TTC549 (cell line): ENCODE data around the gene OR9A2.
"Not testable (repeated sequence)": the region's sequence is repeated elsewhere in the genome, so short reads cannot be mapped to it uniquely, and the experiment has no call there.

Source experiments
- FAIRE-seq: peaks from 2 replicates; lab custom pipeline; 2012; peaks lifted over from hg19 to GRCh38; lab: Jason Lieb, UNC

OR9A2 gene

DNA sequence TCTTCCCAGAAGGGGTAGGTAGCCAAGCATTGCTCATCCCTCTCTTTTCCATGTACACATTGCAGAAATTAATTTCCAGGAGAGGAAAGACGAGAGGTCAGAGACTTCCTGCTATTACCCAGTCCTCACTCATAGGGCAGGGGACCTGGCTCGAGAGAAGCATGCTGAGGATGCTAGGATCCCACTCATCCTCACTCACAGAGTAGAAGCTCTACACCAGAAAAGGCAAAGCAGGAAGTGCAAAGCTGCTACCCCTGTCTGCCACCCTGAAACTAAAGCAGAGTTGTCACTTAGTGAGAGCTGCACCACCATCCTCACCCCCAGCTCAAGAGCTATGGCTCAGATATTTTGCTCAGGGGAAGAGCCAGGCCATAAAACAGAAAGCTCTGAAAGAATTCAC is 9.9 kb downstream of the OR9A2 start:
- FAIRE-seq = no peak

DNA sequence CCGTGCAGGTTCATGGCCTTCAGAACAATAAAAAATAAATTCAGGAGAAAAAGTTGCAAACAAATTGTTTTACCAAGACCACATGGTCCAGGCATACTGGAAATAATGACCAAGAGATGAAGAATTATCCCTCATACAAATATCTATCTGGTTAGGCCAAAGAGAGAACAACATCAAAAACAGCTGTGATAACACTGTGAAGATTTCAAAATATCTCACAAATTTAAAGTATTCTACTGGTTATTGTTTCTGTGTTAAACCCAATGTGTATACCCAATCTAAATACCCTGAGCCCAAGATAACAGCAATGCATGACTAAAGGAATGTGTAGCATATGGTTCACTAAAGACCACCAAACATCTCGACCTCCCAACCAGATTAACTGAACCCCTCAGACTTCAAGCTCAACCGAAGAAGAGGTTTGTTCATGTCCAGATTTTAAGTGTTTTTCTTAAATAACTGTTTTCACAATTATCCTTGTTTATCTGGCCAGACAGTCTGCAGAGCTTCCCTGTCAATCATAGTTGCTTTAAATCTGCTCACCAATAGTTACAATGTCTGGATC is 10.9 kb downstream of the OR9A2 start:
- no peak for FAIRE-seq

DNA sequence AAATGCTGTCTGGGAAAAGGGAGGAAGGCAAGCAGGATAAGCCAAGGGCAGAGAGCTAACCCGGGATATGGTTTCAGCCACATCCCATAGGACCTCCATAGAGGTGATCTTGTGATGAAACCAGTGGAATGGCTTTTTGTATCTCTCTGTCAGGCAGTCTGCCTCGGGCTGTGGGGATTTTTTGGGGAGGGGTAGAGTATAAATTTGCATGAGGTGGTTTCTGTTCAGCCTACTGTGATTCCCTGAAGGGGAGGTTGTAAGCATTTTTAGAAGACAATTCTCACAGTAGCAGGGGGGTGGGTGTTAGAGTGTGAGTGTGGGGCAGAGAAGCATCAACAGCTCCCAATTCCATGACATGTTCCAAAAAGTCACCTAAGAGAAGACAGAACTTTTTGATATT is 11.8 kb downstream of the OR9A2 start:
- no peak for FAIRE-seq

DNA sequence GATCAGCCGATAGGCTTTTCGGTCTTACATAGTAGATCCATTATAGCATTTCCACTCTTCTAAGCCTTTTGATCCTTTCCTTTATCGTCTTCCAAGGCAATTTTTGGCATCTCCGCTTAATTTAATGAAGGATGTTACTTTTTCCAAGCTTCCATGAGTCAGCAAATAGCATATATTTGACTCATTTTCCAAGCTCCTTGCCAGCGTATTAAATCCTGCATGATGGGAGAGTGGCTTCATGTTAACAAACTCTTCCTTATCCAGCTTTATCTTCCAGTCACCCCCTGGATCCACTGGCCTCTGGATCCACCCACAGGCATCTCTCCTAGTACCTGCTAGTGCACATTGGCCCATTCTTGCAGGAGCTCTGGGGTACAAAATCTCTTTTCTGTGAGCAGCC is 13.0 kb downstream of the OR9A2 start:
- no peak for FAIRE-seq

DNA sequence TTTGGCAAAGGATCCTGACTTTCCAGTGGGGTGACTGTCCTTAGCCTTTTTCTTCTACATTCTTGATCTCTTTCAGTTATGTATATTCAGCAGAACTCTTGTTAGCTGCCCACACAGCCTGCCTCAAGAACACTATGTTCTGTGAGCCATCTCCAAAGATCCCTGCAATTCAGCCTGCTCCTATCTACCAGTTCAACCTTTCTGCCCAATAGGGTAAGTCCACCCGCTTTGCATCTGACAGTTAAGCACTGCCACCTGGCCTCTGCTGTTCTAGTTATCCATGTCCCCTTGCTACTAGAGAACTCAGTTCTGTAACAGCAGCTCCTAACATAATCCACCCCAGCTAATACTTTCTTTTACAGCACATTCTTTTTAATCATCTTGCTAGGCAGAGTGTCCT is 13.5 kb downstream of the OR9A2 start:
- no peak for FAIRE-seq

DNA sequence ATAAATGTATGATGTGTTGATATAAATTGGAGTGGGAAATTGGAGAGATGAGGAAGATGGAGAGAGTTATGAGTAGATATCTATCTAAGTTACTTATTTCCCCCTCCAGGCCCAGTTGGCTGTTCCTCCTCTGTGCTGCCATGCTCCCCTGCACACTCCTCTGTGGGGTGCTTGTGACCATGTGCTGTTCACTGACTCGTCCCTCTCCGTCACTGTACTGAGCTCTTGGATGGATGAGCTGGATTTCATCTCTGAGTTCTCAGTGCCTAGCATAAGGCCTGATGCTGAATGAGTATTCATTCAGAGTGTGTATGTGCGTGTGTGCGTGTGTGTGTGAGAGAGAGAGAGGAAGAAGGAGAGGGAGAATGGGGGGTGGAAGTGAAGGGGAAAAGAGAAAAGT is 14.5 kb downstream of the OR9A2 start:
- no peak for FAIRE-seq

DNA sequence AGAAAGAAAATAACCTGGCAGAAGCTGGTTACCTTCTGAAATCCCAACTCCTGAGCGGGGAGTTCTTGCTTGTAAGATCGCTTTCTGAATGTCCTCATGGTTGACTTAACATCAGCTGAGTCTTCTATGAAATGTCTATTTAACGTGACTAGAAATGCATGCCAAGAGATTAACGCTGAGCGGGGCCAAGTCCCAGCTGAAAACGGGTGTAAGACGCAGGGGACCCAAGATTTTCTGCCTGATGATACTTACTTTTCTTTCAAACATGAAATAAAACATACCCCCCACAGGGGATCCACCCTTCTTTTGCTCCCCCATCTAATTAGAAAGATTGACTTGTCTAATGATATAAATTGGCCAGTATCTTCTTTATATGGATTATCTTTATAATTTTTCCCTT is 14.9 kb downstream of the OR9A2 start:
- FAIRE-seq = no peak

DNA sequence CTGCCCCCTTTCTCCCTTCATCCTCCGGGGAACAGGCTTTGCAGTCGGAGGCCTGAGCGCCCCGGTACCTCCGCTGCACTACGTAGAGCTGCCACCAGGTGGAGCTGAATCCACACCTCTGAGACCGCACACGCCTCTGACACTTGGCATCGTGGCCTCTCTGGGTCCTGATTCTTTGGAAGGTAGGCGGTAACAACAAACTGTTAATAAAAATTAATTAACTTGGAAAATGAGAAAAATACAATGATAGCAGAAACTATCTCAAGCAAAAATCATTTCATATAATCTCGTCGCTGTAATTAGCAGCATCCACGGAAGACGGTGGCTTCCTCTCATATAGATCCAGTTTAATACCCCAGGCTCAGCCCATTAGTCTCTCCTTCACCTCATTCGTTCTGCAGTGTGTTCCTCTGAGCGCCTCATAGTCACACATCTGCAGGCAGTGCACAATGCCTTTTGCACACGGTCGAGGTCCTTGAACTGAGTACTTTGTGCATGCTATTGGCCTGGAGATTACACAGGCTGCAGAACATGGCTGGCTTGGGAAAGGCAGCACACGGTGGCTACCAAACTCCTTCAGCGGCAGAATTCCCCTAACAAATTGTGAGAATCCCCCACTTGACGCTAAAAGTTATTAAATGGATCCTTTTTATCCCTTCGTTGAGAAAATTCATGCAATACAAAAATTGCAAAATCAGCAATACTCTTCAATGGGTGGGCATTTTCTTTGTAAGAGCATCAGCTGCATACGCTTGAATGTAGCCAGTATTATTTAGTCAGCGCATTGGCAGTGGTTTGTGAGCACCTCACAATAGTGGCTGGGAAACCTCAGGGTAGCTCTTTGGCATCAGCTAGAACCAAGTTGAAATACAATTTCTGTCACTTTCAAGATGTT is 18.7 kb downstream of the OR9A2 start:
- no peak for FAIRE-seq

DNA sequence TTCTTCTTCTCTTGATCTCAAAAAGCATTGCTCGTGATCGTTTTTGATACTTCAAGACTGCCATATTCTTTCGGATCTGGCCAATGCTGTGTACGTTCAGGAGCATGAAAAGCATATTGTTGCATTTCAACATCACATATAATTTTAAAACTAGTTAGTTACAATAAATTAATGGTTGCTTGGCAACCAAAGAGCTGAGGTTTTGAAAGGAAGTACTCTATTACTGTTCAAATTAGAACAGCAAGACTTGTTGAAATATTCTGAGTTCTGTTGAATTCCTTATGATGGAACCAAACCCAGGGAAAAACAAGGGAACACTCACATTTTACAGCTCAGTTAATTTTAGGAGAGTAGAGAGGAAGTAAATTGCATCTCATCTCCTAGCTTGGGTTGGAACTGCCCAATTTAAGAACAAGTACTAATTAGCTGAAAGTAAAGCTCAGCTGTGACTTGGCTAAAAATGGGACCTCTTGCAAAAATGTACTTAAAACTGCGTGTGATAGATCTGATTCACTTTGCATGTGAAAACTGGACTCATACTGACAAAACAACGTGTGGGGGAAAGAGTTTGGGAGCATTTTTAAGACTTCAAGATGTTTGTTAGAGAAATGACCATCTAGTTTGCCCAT is 21.2 kb downstream of the OR9A2 start:
- FAIRE-seq = no peak

DNA sequence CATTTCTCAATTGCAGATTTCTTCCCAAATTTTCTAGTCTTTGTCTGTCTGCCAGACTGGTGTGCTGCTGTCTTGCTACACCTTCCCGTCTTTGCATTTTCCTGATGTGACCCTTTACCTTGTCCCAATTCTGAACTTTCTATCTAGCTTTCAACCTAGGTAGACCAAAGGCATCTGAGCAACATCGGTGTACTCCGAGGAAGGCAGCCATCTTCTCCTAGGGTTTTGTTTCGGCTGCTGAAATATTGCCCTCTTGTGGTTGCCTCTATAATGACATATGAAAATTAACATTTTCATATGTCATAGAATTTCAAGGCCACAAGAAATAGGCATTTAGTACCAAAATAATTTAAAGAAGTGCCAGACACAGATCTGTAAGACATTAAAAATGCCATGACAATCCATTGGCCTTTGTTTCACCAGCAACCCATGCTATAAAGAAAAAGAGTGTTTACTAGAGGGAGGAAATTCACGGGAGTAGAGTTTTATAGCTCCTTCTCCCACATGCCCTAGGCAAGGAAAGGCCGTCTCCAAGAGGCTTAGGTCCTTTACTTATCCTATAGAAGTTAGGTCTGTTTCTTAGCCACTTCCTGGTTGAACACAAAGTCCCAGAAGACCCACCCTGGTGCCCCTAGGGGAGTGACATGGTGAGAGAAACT is 23.4 kb downstream of the OR9A2 start:
- FAIRE-seq = no peak

DNA sequence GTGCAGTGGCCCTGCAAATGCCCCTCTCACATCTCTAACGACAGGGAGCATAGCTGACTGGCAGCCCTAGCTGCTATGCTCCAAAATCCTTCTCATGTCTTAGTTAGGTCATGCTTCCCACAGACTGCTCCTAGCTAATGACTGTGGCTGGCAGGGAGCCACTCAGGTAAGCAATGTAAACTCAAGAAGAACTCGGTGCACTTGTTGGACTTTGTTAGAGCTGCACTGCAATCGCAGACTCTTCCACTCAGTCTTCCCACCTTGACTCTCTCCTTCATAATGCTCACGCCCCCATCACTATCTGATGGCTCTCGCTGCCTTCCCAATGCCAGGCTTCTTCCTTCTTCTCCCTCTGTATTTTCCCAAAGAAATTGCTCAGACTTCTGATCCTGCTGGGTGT is 24.0 kb downstream of the OR9A2 start:
- FAIRE-seq = no peak

DNA sequence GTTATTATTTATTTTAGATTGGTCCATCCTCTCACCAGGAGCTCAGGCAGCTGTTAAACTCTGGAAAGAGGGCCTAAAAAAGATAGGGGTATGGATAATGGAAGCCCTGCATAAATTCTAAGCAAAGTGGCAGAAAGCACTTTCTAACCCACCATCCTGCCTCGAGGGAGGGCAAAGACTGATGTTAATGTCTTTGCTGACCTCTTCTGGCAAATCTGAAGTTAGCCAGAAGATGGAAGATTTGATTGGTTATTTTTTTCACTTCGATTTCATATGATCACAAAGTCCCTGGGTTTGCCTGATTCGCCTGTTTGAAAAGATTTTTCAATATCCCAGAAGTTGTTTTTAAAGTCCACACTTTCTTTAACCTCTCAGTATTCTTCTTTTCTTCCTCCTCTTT is 24.8 kb downstream of the OR9A2 start:
- FAIRE-seq = no peak

DNA sequence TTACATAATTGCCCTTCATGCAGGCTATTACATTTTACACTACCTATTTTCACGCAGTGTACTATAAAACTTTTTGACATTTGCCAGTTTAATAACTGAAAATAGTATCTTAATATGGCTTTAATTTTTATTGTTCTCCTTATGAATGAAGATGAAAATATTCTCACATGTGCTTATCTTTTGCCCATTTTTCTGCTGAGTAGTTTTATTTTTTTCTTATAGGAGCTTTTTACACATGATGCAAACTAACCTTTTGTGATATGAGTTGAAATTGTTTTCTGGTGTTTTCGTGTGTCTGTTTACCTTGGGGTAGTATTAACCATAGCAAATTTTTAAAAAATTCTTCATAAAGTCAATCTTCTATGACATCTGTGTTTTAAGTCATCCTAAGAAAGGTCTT is 26.3 kb downstream of the OR9A2 start:
- no peak for FAIRE-seq

DNA sequence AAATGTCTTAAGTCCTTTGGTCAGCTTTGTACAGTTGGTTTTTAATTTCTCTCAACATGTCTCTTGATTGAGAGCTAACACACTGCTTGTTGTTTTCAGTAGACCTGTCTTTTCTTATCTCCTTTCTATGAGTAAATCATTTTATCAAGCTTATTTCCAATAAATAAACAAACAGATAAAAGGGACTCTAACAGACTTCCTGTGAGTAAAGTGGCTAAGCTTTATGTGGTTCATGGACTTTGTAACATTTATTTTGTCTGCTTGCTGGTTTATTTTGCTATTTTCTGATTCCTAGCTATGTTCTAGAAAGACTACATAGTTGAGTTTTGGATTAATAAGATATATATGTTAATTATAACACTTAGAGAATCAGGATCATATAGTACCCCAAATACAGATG is 27.1 kb downstream of the OR9A2 start:
- no peak for FAIRE-seq

DNA sequence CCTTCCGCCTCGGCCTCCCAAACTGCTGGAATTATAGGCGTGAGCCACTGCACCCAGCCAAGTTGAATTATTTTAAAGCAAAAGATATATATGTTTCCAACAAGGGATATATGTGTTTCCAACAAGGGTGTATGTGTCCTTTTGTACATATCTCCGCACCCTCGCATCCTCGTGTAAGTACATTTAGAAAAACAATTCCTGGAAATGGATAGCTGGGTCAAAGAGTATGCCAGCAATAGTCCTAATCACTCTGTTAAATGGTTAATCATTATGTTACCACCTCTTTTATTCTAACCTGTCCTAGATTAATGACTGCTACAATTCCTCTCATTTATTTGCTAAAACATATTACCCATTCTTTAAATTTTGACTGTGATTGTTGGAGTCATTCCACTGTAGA is 28.0 kb downstream of the OR9A2 start:
- FAIRE-seq = no peak

DNA sequence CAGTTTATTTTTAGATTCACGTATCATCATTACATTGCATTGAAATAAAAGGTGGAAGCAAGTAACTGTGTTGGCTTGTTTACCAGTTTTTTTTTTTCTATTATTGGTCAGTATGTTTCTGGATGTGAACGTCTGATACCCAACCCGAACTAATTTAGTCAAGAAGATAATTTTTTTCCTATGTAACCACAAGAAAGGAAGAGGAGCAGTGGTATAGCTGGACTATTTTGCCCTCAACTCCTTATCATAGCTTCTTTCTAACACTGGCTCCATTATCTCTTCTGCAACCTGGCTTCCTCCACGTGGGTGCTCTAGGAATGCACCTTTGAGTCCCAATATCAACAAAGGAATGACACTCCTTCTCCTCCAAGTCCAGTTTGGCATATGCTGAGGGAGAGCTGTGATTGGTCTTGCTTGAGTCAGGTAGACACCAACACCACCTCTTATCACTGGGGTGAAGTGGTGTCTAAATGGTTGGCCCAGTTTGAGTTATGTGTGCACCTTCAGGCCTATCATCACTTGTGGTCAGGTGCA is 29.4 kb downstream of the OR9A2 start:
- FAIRE-seq = no peak

DNA sequence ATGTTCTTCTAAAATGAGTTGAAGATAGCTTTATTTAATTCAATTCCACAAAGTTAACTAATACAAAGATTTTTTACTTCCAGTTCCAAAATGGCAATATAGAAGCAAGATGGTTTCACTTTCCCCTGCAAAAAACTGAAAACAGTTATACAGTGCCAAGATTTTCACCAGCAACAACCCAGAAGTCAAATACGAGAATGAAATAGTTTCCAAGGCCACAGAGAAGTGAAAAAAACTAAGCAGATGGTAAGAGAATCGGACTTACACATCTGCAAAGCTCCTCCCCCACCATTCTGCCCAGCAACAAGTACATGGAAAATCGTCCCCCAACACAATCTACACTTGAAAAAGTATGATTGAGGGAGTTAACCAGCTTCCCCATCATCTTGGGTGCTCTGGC is 34.5 kb downstream of the OR9A2 start:
- FAIRE-seq = no peak

DNA sequence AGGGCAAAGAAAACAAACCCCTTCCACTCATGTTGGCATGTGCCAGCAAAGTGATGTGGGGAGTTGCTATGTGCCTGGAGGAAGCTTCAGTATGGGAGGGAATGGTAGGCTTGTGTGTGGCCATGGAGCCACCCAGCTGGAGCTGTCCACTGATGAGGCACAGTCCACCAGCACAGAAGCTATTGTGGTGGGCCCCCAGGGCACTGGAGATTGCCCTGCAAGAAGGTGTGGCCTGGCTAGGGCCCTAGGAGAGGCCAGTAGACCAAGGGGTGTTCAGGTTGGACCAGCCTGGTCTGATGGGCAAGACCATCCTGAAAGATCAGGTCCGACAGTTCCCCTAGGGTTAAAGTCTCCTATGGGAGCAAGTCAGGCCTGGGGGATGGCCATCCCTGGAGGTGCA is 42.6 kb downstream of the OR9A2 start:
- FAIRE-seq = no peak

DNA sequence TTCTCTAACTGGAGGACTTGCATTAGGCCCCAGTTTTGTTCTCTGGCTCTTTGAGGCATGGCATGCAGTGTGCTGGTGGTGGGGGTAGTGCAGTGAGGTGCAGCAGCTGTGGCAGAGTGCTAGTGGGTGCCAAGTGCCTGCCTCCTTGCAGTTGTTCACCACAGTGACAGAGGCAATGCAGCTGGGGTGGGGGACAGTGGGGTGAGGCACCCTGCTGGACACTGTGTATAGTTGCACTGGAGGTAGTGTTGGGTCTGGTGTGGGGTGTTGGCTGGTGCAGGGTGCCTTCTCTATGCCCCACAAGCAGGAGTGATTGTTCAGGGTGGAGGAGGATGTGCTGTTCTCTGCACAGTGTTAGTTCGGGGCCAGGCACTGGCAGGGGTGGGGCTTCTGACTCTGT is 43.1 kb downstream of the OR9A2 start:
- FAIRE-seq = no peak

DNA sequence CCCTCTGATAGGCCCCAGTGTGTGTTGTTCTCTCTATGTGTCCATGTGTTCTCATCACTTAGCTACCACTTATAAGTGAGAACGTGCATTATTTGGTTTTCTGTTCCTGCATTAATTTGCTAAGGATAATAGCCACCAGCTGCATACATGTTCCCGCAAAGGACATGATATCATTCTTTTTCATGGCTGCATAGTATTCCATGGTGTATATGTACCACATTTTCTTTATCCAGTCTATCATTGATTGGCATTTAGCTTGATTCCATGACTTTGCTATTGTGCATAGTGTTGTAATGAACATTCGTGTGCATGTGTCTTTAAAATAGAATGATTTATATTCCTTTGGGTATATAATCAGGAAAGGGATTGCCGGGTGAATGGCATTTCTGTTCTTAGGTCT is 48.5 kb downstream of the OR9A2 start:
- FAIRE-seq = not testable (repeated sequence)
